Breast epithelium (tissue), 4 donors: ENCODE results near the gene DYRK1A. TPM values are rescaled to one million over a fixed set of nuclear protein-coding genes. Genes with fewer than 3 reads are reported as not detected.

Experiments used
- DNase-seq, 2 donors: peaks; one replicate each; pipeline ENCODE4 v3.0.0-alpha.2; 2019; ENCODE audit warnings: low spot score in 2 of 2
- H3K27ac ChIP-seq, 2 donors: fragments of 200-600 bp; sonication (generic) in 1 of 2; one replicate each; pipeline ENCODE4 v1.5.1; 2016 to 2019; ENCODE audit warnings: mild to moderate bottlenecking in 1 of 2
- H3K27me3 ChIP-seq, 2 donors: fragments of 200-600 bp; sonication (generic) in 1 of 2; one replicate each; pipeline versions ENCODE4 v1.5.1 to v1.6.0; 2017 to 2019; ENCODE audit warnings: control low read depth in 1 of 2, mild to moderate bottlenecking in 1 of 2
- H3K36me3 ChIP-seq: fragments of 200-600 bp; one replicate; pipeline ENCODE4 v1.5.1; 2019
- H3K4me1 ChIP-seq, 2 donors: fragments of 200-600 bp; sonication (generic); one replicate each; pipeline ENCODE4 v1.5.1; 2016 to 2019; ENCODE audit warnings: control low read depth in 1 of 2
- H3K4me3 ChIP-seq, 3 donors: fragments of 200-600 bp; sonication (generic); 1 replicate in 2 of 3; 2 replicates in 1 of 3; pipeline ENCODE4 v1.5.1; 2016 to 2019; ENCODE audit warnings: mild to moderate bottlenecking in 3 of 3, moderate library complexity in 2 of 3
- H3K9me3 ChIP-seq, 2 donors: fragments of 200-600 bp; sonication (generic) in 1 of 2; one replicate each; pipeline ENCODE4 v1.5.1; 2016 to 2019; ENCODE audit warnings: control low read depth in 1 of 2
- POLR2A ChIP-seq: fragments of 450-650 bp; IDR thresholded peaks from one replicate; pipeline ENCODE4 v1.6.1; 2016; ENCODE audit warnings: antibody characterized with exemption, mild to moderate bottlenecking, moderate library complexity
- POLR2AphosphoS5 ChIP-seq, 3 donors: sonication (generic); formaldehyde crosslinking; IDR thresholded peaks; one replicate each; pipeline ENCODE4 v1.6.1; 2017; ENCODE audit warnings: antibody characterized with exemption in 3 of 3
- intact Hi-C: fragments of 100-400 bp; cut with DNase I; formaldehyde crosslinking; loops from one replicate; pipeline ENCODE4 v1.15.1; 2023; ENCODE audit warnings: low total_unique reads
- total RNA-seq, 3 donors: library from RNA; depleted of rRNA; stranded (reverse); fragments of >200 nt; gene quantifications; one replicate each; pipeline ENCODE4 v1.1.0, GENCODE V29; 2016
- TF ChIP-seq, protein P1 (sequence below), 3 donors: fragments of 450-650 bp; IDR thresholded peaks; one replicate each; pipeline ENCODE4 v1.5.1; 2016 to 2017; ENCODE audit warnings: antibody characterized with exemption in 3 of 3, mild to moderate bottlenecking in 3 of 3, moderate library complexity in 3 of 3

The DYRK1A gene
- total RNA-seq, 3 donors from 2014 or later, result 71.7 to 138 (median 93.1) TPM

DNA sequence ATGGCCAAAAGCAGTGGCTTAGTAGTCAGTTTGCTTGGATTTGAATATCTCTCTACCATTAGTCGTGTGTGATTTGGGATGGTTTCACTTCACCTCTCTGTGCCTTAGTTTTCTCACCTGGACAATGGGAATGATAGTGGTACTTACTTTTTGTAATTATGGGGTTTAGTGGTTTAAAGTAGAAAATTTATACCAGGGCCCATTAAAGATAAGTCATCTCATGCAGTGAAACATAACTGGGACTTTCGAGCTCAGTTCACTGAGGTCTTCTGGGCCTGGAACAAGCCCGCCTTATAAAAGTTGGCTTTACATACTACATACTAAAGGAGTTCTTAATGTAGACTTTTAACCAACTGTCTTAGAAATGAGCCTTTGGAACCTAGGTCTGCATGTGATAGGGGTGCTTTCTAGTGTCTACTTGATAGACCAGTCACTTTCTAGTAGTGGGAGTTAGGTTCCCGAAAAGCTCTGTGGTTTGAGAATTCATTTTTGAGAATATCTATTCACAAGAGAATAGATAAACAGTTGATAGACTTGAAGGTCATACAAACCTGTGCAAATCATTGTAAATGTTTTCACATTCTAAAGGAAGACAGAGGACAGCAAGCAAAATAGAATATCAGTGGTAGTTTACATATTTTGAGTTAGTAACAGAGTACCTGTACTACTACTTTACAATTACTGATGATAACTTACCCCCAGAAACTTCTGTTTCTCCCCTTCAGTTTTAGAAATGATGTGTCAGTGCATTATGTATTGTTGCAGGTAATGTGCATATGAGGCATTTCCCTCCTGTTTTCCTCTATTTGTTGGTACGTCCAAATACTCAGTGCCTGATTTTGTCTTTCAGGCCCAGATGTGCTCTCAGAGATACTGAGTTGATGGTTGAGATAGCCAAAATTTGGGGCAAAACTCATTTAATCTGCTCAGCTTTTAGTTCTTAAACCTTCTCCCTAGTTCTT lies 48.0 kb downstream of the DYRK1A start:
- Histone ChIP-seq H3K4me1 (peaks cover 0 to 9% of the 10 kb centered on the region in 2 donors), H3K4me3 (no peak overlapping the region), H3K27me3 (no peaks in the 10 kb centered on the region), H3K9me3 (no peaks in the 10 kb centered on the region), H3K27ac (no peak overlapping the region), H3K36me3 (no peaks in the 10 kb centered on the region)
- intact Hi-C loops, result no loop called here
- TF ChIP-seq POLR2A, result no peak
- TF ChIP-seq, protein P1, sequence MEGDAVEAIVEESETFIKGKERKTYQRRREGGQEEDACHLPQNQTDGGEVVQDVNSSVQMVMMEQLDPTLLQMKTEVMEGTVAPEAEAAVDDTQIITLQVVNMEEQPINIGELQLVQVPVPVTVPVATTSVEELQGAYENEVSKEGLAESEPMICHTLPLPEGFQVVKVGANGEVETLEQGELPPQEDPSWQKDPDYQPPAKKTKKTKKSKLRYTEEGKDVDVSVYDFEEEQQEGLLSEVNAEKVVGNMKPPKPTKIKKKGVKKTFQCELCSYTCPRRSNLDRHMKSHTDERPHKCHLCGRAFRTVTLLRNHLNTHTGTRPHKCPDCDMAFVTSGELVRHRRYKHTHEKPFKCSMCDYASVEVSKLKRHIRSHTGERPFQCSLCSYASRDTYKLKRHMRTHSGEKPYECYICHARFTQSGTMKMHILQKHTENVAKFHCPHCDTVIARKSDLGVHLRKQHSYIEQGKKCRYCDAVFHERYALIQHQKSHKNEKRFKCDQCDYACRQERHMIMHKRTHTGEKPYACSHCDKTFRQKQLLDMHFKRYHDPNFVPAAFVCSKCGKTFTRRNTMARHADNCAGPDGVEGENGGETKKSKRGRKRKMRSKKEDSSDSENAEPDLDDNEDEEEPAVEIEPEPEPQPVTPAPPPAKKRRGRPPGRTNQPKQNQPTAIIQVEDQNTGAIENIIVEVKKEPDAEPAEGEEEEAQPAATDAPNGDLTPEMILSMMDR (IDR thresholded peaks at IDR 0.05), result no peak
- no peak for DNase-seq

GRCh38 chr21:37415939-37416338 lies 49.4 kb downstream of the DYRK1A start:
- TF ChIP-seq POLR2A (no peak), POLR2AphosphoS5 (IDR thresholded peaks at IDR 0.05) (no peak)
- TF ChIP-seq, protein P1 (IDR thresholded peaks at IDR 0.05), result no peak
- no peaks in the 10 kb centered on the region for H3K9me3 ChIP-seq
- H3K4me1 ChIP-seq, result peaks cover 0 to 9% of the 10 kb centered on the region in 2 donors
- H3K4me3 ChIP-seq, result no peak overlapping the region
- no peaks in the 10 kb centered on the region for H3K27me3 ChIP-seq
- intact Hi-C loops, result no loop called here
- no peak overlapping the region for H3K27ac ChIP-seq
- DNase-seq, result no peak
- H3K36me3 ChIP-seq, result no peaks in the 10 kb centered on the region

- TF ChIP-seq, protein P1 (IDR thresholded peaks at IDR 0.05), result no peak
- no peak for TF ChIP-seq POLR2A
- TF ChIP-seq POLR2AphosphoS5 (IDR thresholded peaks at IDR 0.05), result no peak
- intact Hi-C loops, result no loop called here
These were observed 50.3 kb downstream of the DYRK1A start for GRCh38 chr21:37416914-37417313.

GRCh38 chr21:37419228-37419906 lies 52.8 kb downstream of the DYRK1A start:
- no peaks in the 10 kb centered on the region for H3K4me1 ChIP-seq
- no peaks in the 10 kb centered on the region for H3K27me3 ChIP-seq
- no peaks in the 10 kb centered on the region for H3K36me3 ChIP-seq
- no peak overlapping the region for H3K4me3 ChIP-seq
- intact Hi-C loops, result no loop called here
- no peak overlapping the region for H3K27ac ChIP-seq
- no peaks in the 10 kb centered on the region for H3K9me3 ChIP-seq
- TF ChIP-seq POLR2AphosphoS5 (IDR thresholded peaks at IDR 0.05) (no peak), POLR2A (no peak)
- TF ChIP-seq, protein P1 (IDR thresholded peaks at IDR 0.05), result no peak
- no peak for DNase-seq

More at GRCh38 chr21:37416914-37417313, 50.3 kb downstream of the DYRK1A start:
- no peaks in the 10 kb centered on the region for H3K27me3 ChIP-seq
- no peak overlapping the region for H3K27ac ChIP-seq
- H3K36me3 ChIP-seq, result no peaks in the 10 kb centered on the region
- H3K4me1 ChIP-seq, result peaks cover 0 to under 1% of the 10 kb centered on the region in 2 donors
- no peak overlapping the region for H3K4me3 ChIP-seq
- no peaks in the 10 kb centered on the region for H3K9me3 ChIP-seq
- no peak for DNase-seq

DNA sequence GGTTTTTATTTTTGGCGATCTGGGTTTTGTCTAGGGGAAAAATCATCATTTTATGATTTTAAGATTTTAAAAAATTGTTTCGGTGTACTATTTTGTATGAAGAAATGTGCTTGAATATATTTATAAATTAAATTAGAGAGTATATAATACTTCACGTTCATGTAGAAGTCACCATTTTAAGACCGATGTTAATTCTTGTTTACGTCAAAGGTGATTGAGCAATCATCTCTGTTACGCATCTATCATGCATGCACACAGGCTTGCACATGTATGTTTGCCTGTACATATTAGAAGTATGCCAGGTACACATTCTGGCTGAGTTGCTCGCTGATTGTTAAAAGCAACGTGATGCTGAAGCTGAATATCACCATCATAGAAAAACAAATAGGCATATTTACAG lies 54.7 kb downstream of the DYRK1A start:
- no peaks in the 10 kb centered on the region for H3K9me3 ChIP-seq
- H3K27me3 ChIP-seq, result no peaks in the 10 kb centered on the region
- H3K27ac ChIP-seq, result no peak overlapping the region
- TF ChIP-seq, protein P1 (IDR thresholded peaks at IDR 0.05), result no peak
- no peak overlapping the region for H3K4me3 ChIP-seq
- intact Hi-C loops, result no loop called here
- no peaks in the 10 kb centered on the region for H3K4me1 ChIP-seq
- no peak for DNase-seq
- H3K36me3 ChIP-seq, result no peaks in the 10 kb centered on the region
